GM21447 (cell line): ENCODE results near the gene C3orf18.

Experiments used
- ATAC-seq: cut with Tn5 transposase; IDR thresholded peaks from one replicate; pipeline ENCODE4 v1.9.1; 2021; ENCODE audit not compliant: unreplicated experiment

Gene C3orf18

GRCh38 chr3:50581459-50581842 lies 13.9 kb upstream of the C3orf18 start:
- no peak for ATAC-seq

GRCh38 chr3:50580683-50581458 lies 13.3 kb upstream of the C3orf18 start:
- no peak for ATAC-seq

- no peak for ATAC-seq
Measured at GRCh38 chr3:50577348-50577747, 9.8 kb upstream of the C3orf18 start.

GRCh38 chr3:50575372-50575771 lies 7.8 kb upstream of the C3orf18 start:
- ATAC-seq: no peak

GRCh38 chr3:50574444-50574831 lies 6.9 kb upstream of the C3orf18 start:
- no peak for ATAC-seq

- ATAC-seq: no peak
Measured at GRCh38 chr3:50573566-50574443, 6.3 kb upstream of the C3orf18 start.

GRCh38 chr3:50572801-50573371 lies 5.3 kb upstream of the C3orf18 start:
- no peak for ATAC-seq

- no peak for ATAC-seq
Measured at GRCh38 chr3:50572158-50572557, 4.6 kb upstream of the C3orf18 start.

- no peak for ATAC-seq
Measured at GRCh38 chr3:50571486-50571885, 3.9 kb upstream of the C3orf18 start.

GRCh38 chr3:50570508-50571279 lies 3.1 kb upstream of the C3orf18 start:
- ATAC-seq: no peak

GRCh38 chr3:50568947-50569749 lies 1.6 kb upstream of the C3orf18 start, which contains the start of gene HEMK1:
HEMK1 (plus strand) TSS chr3:50569522; CDS start chr3:50571105, 1,583 bp downstream.
- peak; percentile 63 for ATAC-seq

GRCh38 chr3:50567011-50567385 lies 549 bp downstream of the C3orf18 start:
- ATAC-seq: no peak

GRCh38 chr3:50564321-50564720 lies 3.2 kb downstream of the C3orf18 start:
- ATAC-seq: no peak

- ATAC-seq: no peak
Measured at GRCh38 chr3:50563867-50564266, 3.7 kb downstream of the C3orf18 start.

- ATAC-seq: no peak
Measured at GRCh38 chr3:50562861-50563260, 4.7 kb downstream of the C3orf18 start.

GRCh38 chr3:50559702-50560101 lies 7.8 kb downstream of the C3orf18 start:
- ATAC-seq: no peak

GRCh38 chr3:50557915-50558314 lies 9.6 kb downstream of the C3orf18 start:
- no peak for ATAC-seq

- ATAC-seq: no peak
Measured at GRCh38 chr3:50557106-50557505, 10.4 kb downstream of the C3orf18 start.

- ATAC-seq: no peak
Measured at GRCh38 chr3:50554553-50554952, 13.0 kb downstream of the C3orf18 start.

- no peak for ATAC-seq
Measured at GRCh38 chr3:50552598-50552997, 14.9 kb downstream of the C3orf18 start.
